HEK293T (cell line): ENCODE results near the gene TMSB15B.
"Not testable (repeated sequence)": the region's sequence is repeated elsewhere in the genome, so short reads cannot be mapped to it uniquely, and the experiment has no call there.

ENCODE experiments used
- BHLHE40 ChIP-seq: fragments of 450-650 bp; IDR thresholded peaks from 2 replicates; pipeline ENCODE4 v1.6.1; 2016; ENCODE audit warnings: mild to moderate bottlenecking, moderate library complexity, borderline replicate concordance
- ELF4 ChIP-seq: fragments of 450-650 bp; IDR thresholded peaks from 2 replicates; pipeline ENCODE4 v1.6.1; 2017; ENCODE audit warnings: antibody characterized with exemption
- FOXA1 ChIP-seq: fragments of 450-650 bp; IDR thresholded peaks from 2 replicates; pipeline ENCODE4 v1.6.1; 2016; ENCODE audit warnings: mild to moderate bottlenecking
- FOXM1 ChIP-seq: fragments of 450-650 bp; IDR thresholded peaks from 2 replicates; pipeline ENCODE4 v1.6.1; 2017; ENCODE audit warnings: mild to moderate bottlenecking, borderline replicate concordance
- LEF1 ChIP-seq: fragments of 450-650 bp; IDR thresholded peaks from 2 replicates; pipeline ENCODE4 v1.6.1; 2017; ENCODE audit warnings: mild to moderate bottlenecking, borderline replicate concordance
- NFRKB ChIP-seq: fragments of 450-650 bp; IDR thresholded peaks from 2 replicates; pipeline ENCODE4 v1.6.1; 2016; ENCODE audit warnings: mild to moderate bottlenecking, moderate library complexity
- SP1 ChIP-seq: fragments of 450-650 bp; IDR thresholded peaks from 2 replicates; pipeline ENCODE4 v1.6.1; 2017

GRCh38 chrX:104015576-104015975 lies 53.1 kb downstream of the TMSB15B start:
- TF ChIP-seq SP1, NFRKB, ELF4, LEF1, FOXM1, FOXA1, BHLHE40: not testable (repeated sequence)
